Hepatocyte (in vitro differentiated cells): Measurements from ENCODE around the gene TLR7. TPM values are rescaled to one million over a fixed set of nuclear protein-coding genes. Genes with fewer than 3 reads are reported as not detected.
A peak's percentile ranks its signal among the peaks of the same experiment; 100 is the strongest.

Source experiments
- DNase-seq: peaks from one replicate; pipeline ENCODE4 v3.0.0-alpha.2; 2016; ENCODE audit warnings: low spot score
- H2AFZ ChIP-seq: fragments of 200-600 bp; sonication (generic); 2 replicates; pipeline ENCODE4 v1.6.0; 2016; ENCODE audit warnings: antibody characterized with exemption, mild to moderate bottlenecking
- H3K27ac ChIP-seq: fragments of 200-600 bp; sonication (generic); 2 replicates; pipeline ENCODE4 v1.5.1; 2016; ENCODE audit warnings: mild to moderate bottlenecking
- H3K27me3 ChIP-seq: fragments of 200-600 bp; sonication (generic); 2 replicates; pipeline ENCODE4 v1.6.1; 2016
- H3K36me3 ChIP-seq: fragments of 200-600 bp; sonication (generic); replicated peaks from 2 replicates; pipeline ENCODE4 v1.5.1; 2016; ENCODE audit warnings: low read depth; ENCODE audit not compliant: insufficient read depth
- H3K4me1 ChIP-seq: fragments of 200-600 bp; sonication (generic); 2 replicates; pipeline ENCODE4 v1.5.1; 2016; ENCODE audit warnings: mild to moderate bottlenecking, moderate library complexity; ENCODE audit not compliant: insufficient read depth
- H3K4me2 ChIP-seq: fragments of 200-600 bp; sonication (generic); 2 replicates; pipeline ENCODE4 v1.6.0; 2016
- H3K4me3 ChIP-seq: fragments of 200-600 bp; sonication (generic); 2 replicates; pipeline ENCODE4 v1.5.1; 2016; ENCODE audit warnings: mild to moderate bottlenecking
- H3K79me2 ChIP-seq: fragments of 200-600 bp; sonication (generic); 2 replicates; pipeline ENCODE4 v1.6.0; 2017; ENCODE audit warnings: mild to moderate bottlenecking
- H3K9me2 ChIP-seq: fragments of 200-600 bp; sonication (generic); replicated peaks from 2 replicates; pipeline ENCODE4 v1.6.0; 2017; ENCODE audit warnings: mild to moderate bottlenecking; ENCODE audit not compliant: insufficient read depth
- H3K9me3 ChIP-seq: fragments of 200-600 bp; sonication (generic); 2 replicates; pipeline ENCODE4 v1.5.1; 2016; ENCODE audit warnings: low read depth, mild to moderate bottlenecking
- H4K20me1 ChIP-seq: fragments of 200-600 bp; sonication (generic); 2 replicates; pipeline ENCODE4 v1.6.0; 2016; ENCODE audit warnings: mild to moderate bottlenecking; ENCODE audit not compliant: insufficient read depth, poor library complexity, severe bottlenecking
- EZH2 ChIP-seq: fragments of 200-600 bp; sonication (generic); IDR thresholded peaks from 2 replicates; pipeline ENCODE4 v1.6.1; 2016; ENCODE audit warnings: antibody characterized with exemption, mild to moderate bottlenecking, borderline replicate concordance
- EZH2phosphoT487 ChIP-seq: fragments of 200-600 bp; sonication (generic); IDR thresholded peaks from one replicate; pipeline ENCODE4 v1.6.1; 2018; ENCODE audit warnings: antibody characterized with exemption, mild to moderate bottlenecking, low read depth, moderate library complexity; ENCODE audit not compliant: unreplicated experiment, severe bottlenecking
- WGBS: methylation state at CpG from one replicate; pipeline ENCODE4 v1.1.6; 2016; ENCODE audit warnings: low lambda C conversion rate; ENCODE audit errors: missing lambda C conversion rate; 5-methylcytosine and 5-hydroxymethylcytosine counted together
- polyA plus RNA-seq: library from polyadenylated mRNA; unstranded; fragments of >200 nt; fragmentation: Nextera tagmentation; extraction: Ambion mirVana; gene quantifications from 2 replicates; pipeline ENCODE4 v1.2.1, GENCODE V29; 2016
- total RNA-seq: library from RNA; depleted of rRNA; stranded (reverse); fragments of >200 nt; gene quantifications from 2 replicates; pipeline ENCODE4 v1.2.3, GENCODE V29; 2014
- TF ChIP-seq, protein P1 (sequence below): fragments of 200-600 bp; sonication (generic); IDR thresholded peaks from 2 replicates; pipeline ENCODE4 v1.5.1; 2016; ENCODE audit warnings: antibody characterized with exemption, mild to moderate bottlenecking; ENCODE audit not compliant: poor library complexity

Gene TLR7
- total and polyA plus RNA-seq, 2 experiments from 2014 or later: 0.60 TPM; not detected in 1

GRCh38 chrX:12843668-12844279 lies 23.1 kb upstream of the TLR7 start:
- Histone ChIP-seq H3K9me2 (no peaks in the 10 kb centered on the region), H2AFZ (no peak overlapping the region), H3K9me3 (no peaks in the 10 kb centered on the region), H3K4me2 (peak overlapping the region; percentile 49), H4K20me1 (no peaks in the 10 kb centered on the region), H3K79me2 (no peaks in the 10 kb centered on the region), H3K4me1 (no peaks in the 10 kb centered on the region), H3K27me3 (no peaks in the 10 kb centered on the region), H3K36me3 (no peaks in the 10 kb centered on the region), H3K4me3 (no peak overlapping the region), H3K27ac (peak overlapping the region; percentile 67)
- no peak for DNase-seq
- 44% methylated on average over 6 of the region's 6 CpGs for WGBS
- TF ChIP-seq, protein P1, sequence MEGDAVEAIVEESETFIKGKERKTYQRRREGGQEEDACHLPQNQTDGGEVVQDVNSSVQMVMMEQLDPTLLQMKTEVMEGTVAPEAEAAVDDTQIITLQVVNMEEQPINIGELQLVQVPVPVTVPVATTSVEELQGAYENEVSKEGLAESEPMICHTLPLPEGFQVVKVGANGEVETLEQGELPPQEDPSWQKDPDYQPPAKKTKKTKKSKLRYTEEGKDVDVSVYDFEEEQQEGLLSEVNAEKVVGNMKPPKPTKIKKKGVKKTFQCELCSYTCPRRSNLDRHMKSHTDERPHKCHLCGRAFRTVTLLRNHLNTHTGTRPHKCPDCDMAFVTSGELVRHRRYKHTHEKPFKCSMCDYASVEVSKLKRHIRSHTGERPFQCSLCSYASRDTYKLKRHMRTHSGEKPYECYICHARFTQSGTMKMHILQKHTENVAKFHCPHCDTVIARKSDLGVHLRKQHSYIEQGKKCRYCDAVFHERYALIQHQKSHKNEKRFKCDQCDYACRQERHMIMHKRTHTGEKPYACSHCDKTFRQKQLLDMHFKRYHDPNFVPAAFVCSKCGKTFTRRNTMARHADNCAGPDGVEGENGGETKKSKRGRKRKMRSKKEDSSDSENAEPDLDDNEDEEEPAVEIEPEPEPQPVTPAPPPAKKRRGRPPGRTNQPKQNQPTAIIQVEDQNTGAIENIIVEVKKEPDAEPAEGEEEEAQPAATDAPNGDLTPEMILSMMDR: no peak
- TF ChIP-seq EZH2phosphoT487: no peak
- TF ChIP-seq EZH2: no peak

- H3K4me3 ChIP-seq: no peak overlapping the region
- H3K27ac ChIP-seq: peak overlapping the region; percentile 67
Observed at GRCh38 chrX:12844319-12844718, 22.6 kb upstream of the TLR7 start.

GRCh38 chrX:12865359-12865758 lies 1.5 kb upstream of the TLR7 start:
- WGBS: 70% methylated on average over 7 of the region's 7 CpGs

More at GRCh38 chrX:12844319-12844718, 22.6 kb upstream of the TLR7 start:
- DNase-seq: no peak
- Histone ChIP-seq H3K4me2 (peak overlapping the region; percentile 49), H3K79me2 (no peaks in the 10 kb centered on the region), H3K36me3 (no peaks in the 10 kb centered on the region), H3K9me2 (no peaks in the 10 kb centered on the region), H4K20me1 (no peaks in the 10 kb centered on the region), H3K9me3 (no peaks in the 10 kb centered on the region), H2AFZ (no peak overlapping the region), H3K4me1 (no peaks in the 10 kb centered on the region), H3K27me3 (no peaks in the 10 kb centered on the region)
- WGBS: 52% methylated on average over 3 of the region's 3 CpGs
- TF ChIP-seq EZH2phosphoT487 (no peak), EZH2 (no peak)
- TF ChIP-seq, protein P1: no peak

More at GRCh38 chrX:12865359-12865758, 1.5 kb upstream of the TLR7 start:
- DNase-seq: no peak
- Histone ChIP-seq H3K4me3 (no peak overlapping the region), H3K9me2 (no peaks in the 10 kb centered on the region), H4K20me1 (no peaks in the 10 kb centered on the region), H3K27ac (no peak overlapping the region), H3K9me3 (no peaks in the 10 kb centered on the region), H3K79me2 (no peaks in the 10 kb centered on the region), H3K4me1 (no peaks in the 10 kb centered on the region), H3K4me2 (no peak overlapping the region), H3K36me3 (no peaks in the 10 kb centered on the region), H2AFZ (no peak overlapping the region), H3K27me3 (no peaks in the 10 kb centered on the region)
- TF ChIP-seq, protein P1: no peak
- no peak for TF ChIP-seq EZH2
- no peak for TF ChIP-seq EZH2phosphoT487
